Measurements from ENCODE around the gene CCDC174.
A peak's percentile ranks its signal among the peaks of the same experiment; 100 is the strongest.
"Not testable (repeated sequence)": the region's sequence is repeated elsewhere in the genome, so short reads cannot be mapped to it uniquely, and the experiment has no call there.

The CCDC174 gene

DNA sequence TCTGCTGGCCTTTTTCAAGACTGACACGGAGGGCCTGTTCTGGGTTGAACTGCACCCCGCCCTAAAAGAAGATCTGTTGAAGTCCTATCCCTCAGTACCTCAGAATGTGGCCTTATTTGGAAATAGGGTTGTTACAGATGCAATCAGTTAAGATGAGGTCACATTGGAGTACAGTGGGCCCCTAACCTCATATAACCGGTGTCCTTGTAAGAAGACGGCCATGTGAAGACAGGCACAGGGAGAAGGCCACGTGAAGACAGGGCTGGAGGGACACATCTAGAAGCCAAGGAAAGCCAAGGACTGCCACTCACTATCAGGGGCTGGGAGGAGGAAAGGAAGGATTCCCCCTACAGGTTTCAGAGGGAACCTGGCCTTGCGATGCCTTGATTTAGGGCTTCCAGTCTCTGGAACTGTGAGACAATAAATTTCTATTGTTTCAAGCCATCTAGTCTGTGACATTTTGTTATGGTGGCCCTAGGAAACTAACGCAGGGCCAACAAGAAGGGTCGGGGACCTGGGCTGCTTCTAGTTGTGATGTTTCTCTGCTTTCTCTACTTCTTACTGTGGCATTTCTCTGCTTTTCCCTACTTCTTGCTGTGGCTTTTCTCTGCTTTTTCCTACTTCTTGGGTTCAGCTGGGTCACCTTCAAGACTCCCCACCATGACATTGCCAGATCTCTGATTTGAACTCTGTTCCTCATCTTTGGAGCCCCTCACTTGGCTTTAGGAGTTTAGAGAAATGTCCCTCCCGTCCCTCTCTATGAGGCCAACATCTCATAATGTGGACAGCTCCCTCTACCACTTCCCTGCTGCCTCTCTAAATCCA is 4.8 kb upstream of the CCDC174 start:
- in situ Hi-C loops (cut with HindIII; ENCODE audit: low pct_ligation_motif_present, low pct_unique_long_range_greater_than_20kb, low sequenced_read_pairs) = no loop called here
- DNase-seq = no peak

DNA sequence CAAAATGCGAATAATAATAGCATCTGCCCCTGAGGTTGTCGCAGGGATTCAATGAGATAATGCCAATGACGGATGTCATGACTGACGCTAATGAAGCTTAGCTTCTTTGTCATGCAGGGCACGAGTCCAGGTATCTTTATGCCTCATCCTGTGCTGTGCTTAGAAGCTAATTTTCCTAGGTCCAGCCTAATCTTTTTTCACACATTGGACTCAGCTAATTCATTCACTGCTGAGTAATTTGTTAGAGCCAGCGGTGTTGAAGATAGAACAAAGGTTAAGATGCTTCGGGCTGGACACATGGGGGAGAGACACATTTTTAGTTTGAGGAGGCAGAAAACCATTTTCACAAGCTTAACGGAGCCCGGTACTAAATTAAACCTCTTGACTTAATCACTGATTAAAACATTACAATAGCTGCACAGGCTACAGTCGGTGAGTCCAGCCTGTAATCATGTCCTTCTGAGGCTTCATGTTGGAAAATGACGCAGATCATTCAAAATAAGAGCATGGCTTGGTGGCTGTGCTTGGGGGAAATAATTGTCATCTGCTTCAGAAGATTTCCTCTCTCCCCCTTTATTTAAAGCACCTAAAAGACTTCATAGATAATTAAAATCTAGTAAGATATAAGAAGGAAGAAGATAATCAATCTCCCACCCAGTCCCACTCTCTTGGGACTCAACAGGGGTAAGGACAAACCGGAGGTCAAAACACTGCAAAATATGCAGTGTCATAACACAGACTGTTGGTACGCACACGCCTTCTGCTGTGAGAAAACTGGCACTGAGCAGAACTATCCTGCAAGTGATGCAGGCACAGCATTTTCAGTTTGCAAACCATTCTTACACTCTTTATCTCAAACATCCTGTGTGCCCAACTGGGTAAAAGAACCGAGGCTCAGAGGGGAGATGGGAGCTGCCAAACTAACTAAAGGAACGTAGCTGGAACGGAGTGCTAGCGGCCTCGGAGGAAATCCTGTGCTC is 3.3 kb upstream of the CCDC174 start:
- DNase-seq = no peak

DNA sequence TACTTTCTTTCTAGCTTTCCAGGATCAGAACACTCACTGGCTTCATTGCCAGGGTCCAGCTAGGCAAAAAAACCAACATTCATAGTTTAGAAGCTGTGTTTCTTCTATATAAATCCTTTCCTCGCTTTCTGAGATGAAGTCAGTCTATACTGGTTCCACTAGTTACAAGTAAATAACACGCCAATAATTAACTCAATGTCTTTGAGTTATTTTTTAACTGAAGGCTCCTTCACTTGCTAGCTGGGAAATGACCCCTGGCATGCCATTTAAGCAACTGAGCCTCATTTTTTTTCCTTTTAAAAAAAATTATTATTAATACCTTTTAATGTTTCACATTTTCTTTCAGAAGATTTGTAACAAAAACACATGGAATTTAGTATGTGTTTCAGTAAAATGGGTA is 2.1 kb upstream of the CCDC174 start:
- in situ Hi-C loops (cut with HindIII; ENCODE audit: low pct_ligation_motif_present, low pct_unique_long_range_greater_than_20kb, low sequenced_read_pairs) = no loop called here
- peak; percentile 52 for DNase-seq

More for the DNA sequence above, 3.3 kb upstream of the CCDC174 start:
- in situ Hi-C loops (cut with HindIII; ENCODE audit: low pct_ligation_motif_present, low pct_unique_long_range_greater_than_20kb, low sequenced_read_pairs) = no loop called here

DNA sequence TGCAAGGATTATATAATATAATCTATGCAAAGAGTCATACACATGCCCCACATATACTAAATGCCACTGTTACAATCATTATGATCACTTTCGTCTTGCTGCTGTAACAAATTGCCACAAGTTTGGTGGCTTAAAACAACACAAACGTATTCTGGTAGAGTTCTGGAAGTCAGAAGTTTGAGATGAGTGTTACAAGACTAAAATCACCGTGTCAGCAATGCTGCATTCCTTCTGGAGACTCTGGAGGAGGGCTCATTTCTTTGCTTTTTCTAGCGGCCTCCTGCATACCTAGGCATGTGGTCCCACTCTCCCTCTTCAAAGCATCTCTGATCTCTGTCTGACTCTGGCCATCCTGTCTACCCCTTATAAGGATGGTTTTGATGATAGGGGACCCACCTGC is 1.4 kb upstream of the CCDC174 start:
- in situ Hi-C loops (cut with HindIII; ENCODE audit: low pct_ligation_motif_present, low pct_unique_long_range_greater_than_20kb, low sequenced_read_pairs) = no loop called here
- no peak for DNase-seq

DNA sequence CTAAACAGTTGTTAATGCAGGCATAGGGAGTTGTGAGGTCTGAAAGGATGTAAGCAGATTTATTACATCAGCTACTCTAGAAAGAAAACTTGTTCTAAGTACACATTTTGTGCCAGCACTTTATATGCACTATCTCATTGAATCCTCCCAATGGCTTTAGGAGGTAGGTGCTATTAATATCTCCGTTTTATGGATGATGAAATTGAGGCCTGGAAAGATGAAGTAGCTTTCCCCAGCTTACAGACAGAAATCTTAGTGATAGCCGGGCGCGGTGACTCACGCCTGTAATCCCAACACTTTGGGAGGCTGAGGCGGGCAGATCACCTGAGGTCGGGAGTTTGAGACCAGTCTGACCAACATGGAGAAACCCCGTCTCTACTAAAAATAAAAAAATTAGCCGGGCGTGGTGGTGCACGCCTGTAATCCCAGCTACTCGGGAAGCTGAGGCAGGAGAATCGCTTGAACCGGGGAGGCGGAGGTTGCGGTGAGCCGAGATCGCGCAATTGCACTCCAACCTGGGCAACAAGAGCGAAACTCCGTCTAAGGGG is 872 bp downstream of the CCDC174 start:
- DNase-seq; in situ Hi-C loops (cut with HindIII; ENCODE audit: low pct_ligation_motif_present, low pct_unique_long_range_greater_than_20kb, low sequenced_read_pairs): not testable (repeated sequence)

DNA sequence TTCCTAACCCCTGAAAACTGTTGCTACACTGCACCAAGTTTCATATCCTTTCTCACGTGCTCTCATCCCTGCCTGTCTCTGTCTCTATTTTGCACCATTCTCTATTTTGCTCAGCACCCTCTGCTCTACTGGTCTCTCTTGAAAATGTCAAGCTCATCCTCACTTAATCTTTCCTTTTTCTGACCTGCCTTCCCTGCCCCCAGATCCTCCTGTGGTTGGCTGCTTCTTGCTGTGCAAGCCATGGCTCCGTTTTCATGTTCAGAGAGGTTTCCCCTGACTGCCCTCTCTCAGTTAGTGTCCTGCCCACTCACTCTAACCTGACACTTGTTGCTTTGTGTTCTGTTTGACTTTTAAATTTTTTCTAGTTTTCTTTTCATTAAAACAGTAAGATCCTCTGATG is 6.0 kb downstream of the CCDC174 start:
- DNase-seq = no peak
- in situ Hi-C loops (cut with HindIII; ENCODE audit: low pct_ligation_motif_present, low pct_unique_long_range_greater_than_20kb, low sequenced_read_pairs) = no loop called here

- in situ Hi-C loops (cut with HindIII; ENCODE audit: low pct_ligation_motif_present, low pct_unique_long_range_greater_than_20kb, low sequenced_read_pairs) = no loop called here
- DNase-seq = no peak
Observed at GRCh38 chr3:14658978-14659377, 7.4 kb downstream of the CCDC174 start.

DNA sequence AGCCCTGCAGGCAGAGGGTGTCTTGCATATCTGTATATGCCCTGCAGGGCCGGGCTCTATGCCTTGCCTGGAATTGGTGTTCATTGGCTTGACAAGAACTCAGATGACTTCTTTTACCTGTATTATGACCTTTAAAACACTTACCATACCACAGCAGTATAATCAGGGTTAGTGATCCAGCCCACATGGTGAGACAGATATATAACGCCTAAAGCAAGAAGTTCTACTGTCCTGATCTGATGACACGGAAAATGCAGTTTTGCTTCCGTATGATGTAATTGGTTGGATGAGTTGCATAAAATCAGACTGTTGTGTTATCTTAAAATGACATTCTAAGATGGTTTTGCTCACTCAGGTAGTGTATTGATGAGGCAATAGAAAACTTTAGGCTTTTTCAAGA is 9.4 kb downstream of the CCDC174 start:
- in situ Hi-C loops (cut with HindIII; ENCODE audit: low pct_ligation_motif_present, low pct_unique_long_range_greater_than_20kb, low sequenced_read_pairs) = no loop called here
- no peak for DNase-seq

DNA sequence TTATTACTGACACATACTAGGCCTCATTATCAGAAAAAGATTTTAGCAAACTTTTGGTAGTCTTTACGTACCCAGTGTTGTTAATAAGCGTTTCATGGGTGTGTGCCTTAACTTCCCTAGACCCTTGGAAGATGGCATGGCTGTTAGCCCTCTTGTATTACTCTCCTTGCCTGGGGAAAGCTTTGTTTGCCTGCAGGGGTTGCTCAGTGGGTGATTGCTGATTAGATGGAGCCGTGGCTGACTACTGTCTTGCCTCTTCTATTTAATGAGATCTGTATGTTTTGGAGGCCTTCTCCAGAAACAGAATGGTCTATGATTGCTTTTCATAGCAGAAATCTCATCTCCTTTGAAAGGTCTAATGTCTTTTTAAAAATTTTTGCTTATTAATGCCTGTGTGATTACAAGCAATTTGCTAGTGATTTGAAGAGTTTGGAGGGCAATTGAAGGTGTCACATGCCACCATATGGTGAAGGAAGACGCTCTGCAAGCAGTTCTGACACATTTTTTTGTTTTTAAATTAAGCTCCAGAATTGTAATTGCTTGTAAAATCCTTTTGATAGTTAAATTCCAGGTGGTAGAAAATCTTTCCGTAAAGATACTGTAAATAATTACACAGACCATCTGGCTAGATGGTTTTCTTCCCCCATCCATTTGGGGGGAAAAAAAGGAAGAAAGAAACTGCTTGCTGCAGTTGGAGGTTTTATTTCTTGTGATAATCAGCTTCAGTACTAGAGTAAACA is 12.0 kb downstream of the CCDC174 start:
- in situ Hi-C loops (cut with HindIII; ENCODE audit: low pct_ligation_motif_present, low pct_unique_long_range_greater_than_20kb, low sequenced_read_pairs) = no loop called here
- DNase-seq = no peak

DNA sequence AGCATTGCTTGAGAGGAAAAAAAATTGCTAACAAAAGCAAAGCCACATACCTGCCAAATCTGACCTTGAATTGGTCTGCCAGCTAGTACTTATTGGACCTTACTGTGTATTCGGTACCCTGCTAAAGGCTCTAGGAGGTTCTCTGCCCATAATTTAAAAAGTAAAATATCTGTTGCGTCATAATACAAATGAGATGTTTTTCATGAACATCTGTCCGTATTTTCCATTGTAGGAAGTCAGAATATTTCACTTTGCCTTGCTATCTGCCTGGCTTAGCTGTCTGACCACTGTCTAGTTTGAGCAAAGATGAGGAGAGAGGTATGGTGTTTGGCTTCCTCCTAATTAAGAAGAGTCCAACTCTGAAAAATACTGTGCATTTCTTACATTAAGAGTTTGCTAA is 12.6 kb downstream of the CCDC174 start:
- in situ Hi-C loops (cut with HindIII; ENCODE audit: low pct_ligation_motif_present, low pct_unique_long_range_greater_than_20kb, low sequenced_read_pairs) = no loop called here
- no peak for DNase-seq

- no peak for DNase-seq
Observed at GRCh38 chr3:14672588-14672987, 21.0 kb downstream of the CCDC174 start.

GRCh38 chr3:14674841-14675240 is 23.3 kb downstream of the CCDC174 start, which contains the start of gene C3orf20:
C3orf20 (plus strand) TSS chr3:14675141; CDS start chr3:14682714, 7,573 bp downstream.
- no peak for DNase-seq
- in situ Hi-C loops (cut with HindIII; ENCODE audit: low pct_ligation_motif_present, low pct_unique_long_range_greater_than_20kb, low sequenced_read_pairs) = no loop called here

More at GRCh38 chr3:14672588-14672987, 21.0 kb downstream of the CCDC174 start:
- in situ Hi-C loops (cut with HindIII; ENCODE audit: low pct_ligation_motif_present, low pct_unique_long_range_greater_than_20kb, low sequenced_read_pairs) = no loop called here

DNA sequence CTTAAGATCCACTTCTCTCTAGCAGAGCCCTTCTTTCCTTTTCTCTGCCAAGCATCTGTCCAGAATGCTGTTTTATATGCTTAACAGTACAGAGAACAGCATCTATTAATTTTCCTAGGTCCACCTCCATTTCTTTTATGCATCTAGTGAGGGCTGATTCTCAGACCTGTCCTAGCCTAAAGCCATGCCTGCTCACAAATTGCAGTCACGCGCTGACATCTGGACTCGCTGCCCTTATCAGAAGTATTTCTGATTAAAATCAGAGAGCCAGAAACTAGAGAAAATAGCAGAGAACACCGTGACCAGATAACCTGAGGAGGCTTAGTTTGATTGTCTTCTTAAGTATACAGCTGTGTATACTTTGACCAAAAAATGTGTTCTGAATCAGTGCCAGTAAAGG is 25.3 kb downstream of the CCDC174 start:
- DNase-seq = no peak
- in situ Hi-C loops (cut with HindIII; ENCODE audit: low pct_ligation_motif_present, low pct_unique_long_range_greater_than_20kb, low sequenced_read_pairs) = no loop called here

- no peak for DNase-seq
- in situ Hi-C loops (cut with HindIII; ENCODE audit: low pct_ligation_motif_present, low pct_unique_long_range_greater_than_20kb, low sequenced_read_pairs) = no loop called here
Observed at GRCh38 chr3:14678015-14678503, 26.5 kb downstream of the CCDC174 start.

- in situ Hi-C loops (cut with HindIII; ENCODE audit: low pct_ligation_motif_present, low pct_unique_long_range_greater_than_20kb, low sequenced_read_pairs) = no loop called here
- DNase-seq = no peak
Observed at GRCh38 chr3:14680115-14680514, 28.6 kb downstream of the CCDC174 start.

DNA sequence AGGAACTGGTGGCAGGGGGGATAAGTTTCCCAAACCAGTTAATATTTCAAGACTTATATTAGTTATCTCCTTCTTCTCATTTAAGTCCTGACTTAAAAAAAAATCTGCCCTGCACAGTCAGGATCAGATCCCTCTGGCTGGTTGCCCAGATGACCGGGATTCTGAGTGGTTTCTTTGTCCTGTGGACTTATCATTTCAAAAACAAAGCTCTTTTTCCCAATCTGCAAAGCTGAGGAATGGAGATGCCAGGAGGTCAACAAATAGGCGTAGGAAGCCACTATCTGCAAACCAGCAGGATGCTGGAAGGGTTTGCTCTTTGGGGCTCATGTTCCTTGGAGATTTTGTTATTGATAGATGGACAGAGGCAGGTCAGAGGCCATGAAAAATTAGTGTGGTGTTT is 29.2 kb downstream of the CCDC174 start:
- no peak for DNase-seq

DNA sequence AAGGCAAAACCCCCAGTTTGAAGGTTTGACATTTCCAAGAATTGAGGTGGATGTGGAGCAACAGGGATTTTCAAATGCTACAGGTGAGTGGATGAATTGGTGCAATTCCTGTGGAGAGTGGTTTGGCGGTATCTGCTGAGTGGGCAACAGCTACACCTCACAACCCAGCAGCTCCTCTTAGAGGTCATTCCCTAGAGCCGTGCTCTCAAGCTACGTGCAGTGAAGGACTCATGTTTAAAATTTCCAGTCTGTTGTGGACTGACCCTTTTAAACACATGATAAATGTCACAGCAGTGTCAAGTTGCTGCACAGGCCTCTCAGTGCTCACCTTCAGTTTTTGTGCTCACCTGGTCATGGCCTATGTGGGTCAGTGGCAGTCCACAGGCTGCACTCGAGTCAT is 32.9 kb downstream of the CCDC174 start:
- in situ Hi-C loops (cut with HindIII; ENCODE audit: low pct_ligation_motif_present, low pct_unique_long_range_greater_than_20kb, low sequenced_read_pairs) = no loop called here
- DNase-seq = no peak

More for the DNA sequence above, 29.2 kb downstream of the CCDC174 start:
- in situ Hi-C loops (cut with HindIII; ENCODE audit: low pct_ligation_motif_present, low pct_unique_long_range_greater_than_20kb, low sequenced_read_pairs) = no loop called here

DNA sequence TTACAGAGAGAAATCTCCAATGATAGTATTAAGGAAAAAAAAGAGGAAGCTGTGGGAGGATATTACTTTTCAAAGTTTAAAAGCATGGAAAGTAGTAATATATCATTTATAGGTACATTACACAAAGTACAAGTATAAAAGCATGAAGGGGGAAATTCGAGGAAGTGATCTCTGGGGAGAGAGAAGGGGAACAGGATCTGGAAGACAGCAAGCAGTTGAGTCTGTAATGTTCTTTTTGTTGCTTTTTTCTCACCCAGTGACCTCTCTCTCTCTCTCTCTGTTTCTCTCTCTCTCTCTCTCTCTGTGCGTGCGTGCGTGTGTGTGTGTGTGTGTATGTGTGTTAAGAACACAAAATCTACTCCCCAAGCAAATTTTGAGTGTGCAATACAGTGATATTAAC is 33.6 kb downstream of the CCDC174 start:
- no peak for DNase-seq
- in situ Hi-C loops (cut with HindIII; ENCODE audit: low pct_ligation_motif_present, low pct_unique_long_range_greater_than_20kb, low sequenced_read_pairs) = no loop called here

Data from ACHN (cell line).